ENCODE measurements around the gene FYB2.

- TF ChIP-seq CTCF (IDR thresholded peaks at IDR 0.05) (no peak), POLR2A (IDR thresholded peaks at IDR 0.05) (no peak)
Observed at GRCh38 chr1:56821462-56821797, 2.2 kb upstream of the FYB2 start.

All from esophagus squamous epithelium (tissue), 4 donors.